ENCODE data around the gene PAPPA2. TPM values are rescaled to one million over a fixed set of nuclear protein-coding genes. Genes with fewer than 3 reads are reported as not detected.

PAPPA2 gene
- total and polyA plus RNA-seq, 2 of the 4 experiments (the other 2 are of a cell fraction) = 0.10 to 0.18 TPM

- in situ Hi-C loops (cut with MboI; ENCODE audit: low sequenced_read_pairs) (no loop called here), intact Hi-C loops (cut with micrococcal nuclease) (loop anchor here (10.0 kb wide), 1 partner anchor 1379 kb away; no protein-coding TSS in a partner anchor), dilution Hi-C loops (cut with HindIII; ENCODE audit: low sequenced_read_pairs, unreplicated experiment) (no loop called here)
- Histone ChIP-seq H3K27ac (ENCODE audit: insufficient read depth, low read length) (no peak overlapping the region), H4K20me1 (ENCODE audit: insufficient read depth, low read length) (no peaks in the 10 kb centered on the region), H3K79me1 (ENCODE audit: low read depth in 1 of 2, low read length in 2 of 2) (no peaks in the 10 kb centered on the region), H2BK5ac (ENCODE audit: low read depth, low read length, poor library complexity, severe bottlenecking) (no peak overlapping the region), H2AFZ (replicated peaks; ENCODE audit: low read length, poor library complexity) (no peak overlapping the region), H2AK9ac (replicated peaks; ENCODE audit: low read depth, low read length, poor library complexity) (no peak overlapping the region), H3K4me2 (ENCODE audit: low read depth, low read length) (no peak overlapping the region), H3K23ac (ENCODE audit: low read depth, low read length) (no peak overlapping the region), H4K91ac (ENCODE audit: insufficient read depth, low read depth, low read length) (no peak overlapping the region), H3K9ac (ENCODE audit: low read depth, low read length) (no peak overlapping the region), H3K4me1 (ENCODE audit: control insufficient read depth, insufficient read depth, low read length) (no peaks in the 10 kb centered on the region), H2BK15ac (ENCODE audit: low read depth, low read length) (no peak overlapping the region), H3K56ac (ENCODE audit: extremely low read depth, insufficient read depth, low read length) (no peak overlapping the region), H2BK20ac (ENCODE audit: low read depth, low read length) (no peak overlapping the region), H3K27me3 (ENCODE audit: control insufficient read depth, insufficient read depth, low read length) (no peaks in the 10 kb centered on the region), H3K14ac (replicated peaks; ENCODE audit: low read depth, low read length) (no peak overlapping the region), H2BK120ac (ENCODE audit: low read depth, low read length) (no peak overlapping the region), H3K9me1 (ENCODE audit: insufficient read depth, low read length) (no peaks in the 10 kb centered on the region), H4K8ac (ENCODE audit: low read depth in 2 of 2, low read length in 2 of 2) (no peak overlapping the region), H3K18ac (ENCODE audit: low read depth, low read length) (no peak overlapping the region), H3K36me3 (ENCODE audit: control insufficient read depth, insufficient read depth, low read length) (no peaks in the 10 kb centered on the region), H3K4ac (ENCODE audit: low read depth, low read length) (no peak overlapping the region), H3K4me3 (ENCODE audit: insufficient read depth, low read depth, low read length) (no peak overlapping the region), H2AK5ac (ENCODE audit: low read depth, low read length) (no peak overlapping the region), H3K9me3 (ENCODE audit: control insufficient read depth, insufficient read depth, low read length) (no peaks in the 10 kb centered on the region), H4K5ac (ENCODE audit: low read depth, low read length) (no peak overlapping the region)
- ChIA-PET POLR2A (ENCODE audit: unreplicated experiment) (no interaction called here), CTCF (no interaction called here)
- DNase-seq = no peak
- TF ChIP-seq ELK1 (IDR thresholded peaks at IDR 0.05; ENCODE audit: borderline replicate concordance, low read depth, low read length) (no peak), CTCF (conservative IDR thresholded peaks at IDR 0.05; ENCODE audit: low read depth, low read length) (no peak), RFX5 (IDR thresholded peaks at IDR 0.05; ENCODE audit: low read depth, low read length) (no peak), SMC3 (IDR thresholded peaks at IDR 0.05; ENCODE audit: low read depth, low read length) (no peak), POLR2A (IDR thresholded peaks at IDR 0.05; ENCODE audit: low read depth, low read length) (no peak), MAZ (IDR thresholded peaks at IDR 0.05; ENCODE audit: borderline replicate concordance, low read depth, low read length) (no peak), USF2 (IDR thresholded peaks at IDR 0.05; ENCODE audit: low read depth, low read length) (no peak)
- WGBS, 2 experiments (ENCODE audit: extremely low coverage in 2 of 2, insufficient read length in 1 of 2) = no CpG with 5 or more reads among the region's 2 CpGs
- ATAC-seq (ENCODE audit: low read depth) = no peak
- no TSS peak for BruUV-seq (replicated peaks)
These were observed 103.3 kb downstream of the PAPPA2 start for GRCh38 chr1:176566004-176566975.
